ENCODE results near the gene RPUSD3.

GRCh38 chr3:9837701-9838582 lies 5.9 kb downstream of the RPUSD3 start:
- TF ChIP-seq ZNF324 (CRISPR knock-in tag; IDR thresholded peaks at IDR 0.05) (no peak), KLF16 (IDR thresholded peaks at IDR 0.05) (no peak), ETS1 (conservative IDR thresholded peaks at IDR 0.05; ENCODE audit: control insufficient read depth, low read depth, low read length) (no peak), CTCF (IDR thresholded peaks at IDR 0.05 in 2 of 3, conservative IDR thresholded peaks at IDR 0.05 in 1 of 3; ENCODE audit: insufficient read depth in 2 of 3, low read depth in 1 of 3, low read length in 3 of 3) (no peak), SIN3A (IDR thresholded peaks at IDR 0.05; ENCODE audit: borderline replicate concordance in 2 of 2, control insufficient read depth in 1 of 2, low read depth in 2 of 2, low read length in 2 of 2) (no peak), MTA2 (IDR thresholded peaks at IDR 0.05; ENCODE audit: low read depth) (no peak), JUND (IDR thresholded peaks at IDR 0.05; ENCODE audit: borderline replicate concordance, low read depth, low read length) (no peak), JUND (tag; IDR thresholded peaks at IDR 0.05; ENCODE audit: borderline replicate concordance, low read depth, low read length) (no peak), CREM (IDR thresholded peaks at IDR 0.05; ENCODE audit: low read depth) (no peak), ZBTB2 (IDR thresholded peaks at IDR 0.05) (no peak)

Data from K562 (cell line).